Measurements from ENCODE around the gene LYRM2.

LYRM2 gene, protein sequence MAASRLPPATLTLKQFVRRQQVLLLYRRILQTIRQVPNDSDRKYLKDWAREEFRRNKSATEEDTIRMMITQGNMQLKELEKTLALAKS

DNA sequence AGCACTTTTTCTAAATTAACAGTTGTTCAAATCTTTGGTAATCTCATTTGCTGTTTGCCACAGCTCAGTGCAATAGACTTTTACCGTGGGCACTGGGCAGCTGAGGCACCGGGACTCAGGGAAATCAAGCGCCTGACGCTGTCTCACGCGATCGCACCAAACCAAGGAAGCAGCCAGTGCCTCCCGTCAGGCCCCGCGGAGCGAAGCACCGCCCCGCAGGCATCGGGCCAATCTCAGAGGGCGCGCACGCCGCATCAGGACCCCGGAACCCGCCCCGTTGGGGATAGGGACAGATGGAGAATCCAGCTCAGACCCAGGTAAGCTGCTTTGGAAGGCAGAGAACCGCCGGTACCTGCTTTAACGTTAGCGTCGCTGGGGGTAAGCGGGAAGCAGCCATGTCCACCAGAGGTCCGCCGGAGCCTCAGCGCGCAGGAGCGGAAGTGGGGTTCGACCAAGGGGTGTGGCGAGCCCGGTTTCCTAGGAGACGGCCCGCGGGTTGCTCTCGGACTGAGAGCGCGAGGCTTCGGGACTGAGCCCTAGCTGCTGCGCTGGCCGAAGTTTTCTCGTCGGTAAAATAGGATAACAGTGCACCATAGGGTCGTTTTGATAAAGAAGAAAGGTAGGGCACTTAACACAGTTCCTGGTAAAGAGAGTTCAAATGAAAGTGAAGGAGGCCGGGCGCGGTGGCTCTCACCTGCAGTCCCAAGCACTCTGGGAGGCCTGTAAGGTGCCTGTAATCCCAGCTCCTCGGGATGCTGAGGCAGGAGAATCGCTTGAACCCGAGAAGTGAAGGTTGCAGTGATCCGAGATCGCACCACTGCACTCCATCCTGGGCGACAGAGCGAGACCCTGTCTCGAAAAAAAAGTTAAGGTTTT lies at the start of gene LYRM2:
TSS of gene LYRM2 (minus strand) at position 428 of the 876 bp plus-strand sequence. CDS start at position 397, 31 bp downstream.
- DNase-seq (ENCODE audit: low read depth) = peak; percentile 68
- peak within 1 kb of the TSS; percentile 82 for H3K4me3 ChIP-seq (ENCODE audit: low read depth, low read length)
- TF ChIP-seq, protein P1, sequence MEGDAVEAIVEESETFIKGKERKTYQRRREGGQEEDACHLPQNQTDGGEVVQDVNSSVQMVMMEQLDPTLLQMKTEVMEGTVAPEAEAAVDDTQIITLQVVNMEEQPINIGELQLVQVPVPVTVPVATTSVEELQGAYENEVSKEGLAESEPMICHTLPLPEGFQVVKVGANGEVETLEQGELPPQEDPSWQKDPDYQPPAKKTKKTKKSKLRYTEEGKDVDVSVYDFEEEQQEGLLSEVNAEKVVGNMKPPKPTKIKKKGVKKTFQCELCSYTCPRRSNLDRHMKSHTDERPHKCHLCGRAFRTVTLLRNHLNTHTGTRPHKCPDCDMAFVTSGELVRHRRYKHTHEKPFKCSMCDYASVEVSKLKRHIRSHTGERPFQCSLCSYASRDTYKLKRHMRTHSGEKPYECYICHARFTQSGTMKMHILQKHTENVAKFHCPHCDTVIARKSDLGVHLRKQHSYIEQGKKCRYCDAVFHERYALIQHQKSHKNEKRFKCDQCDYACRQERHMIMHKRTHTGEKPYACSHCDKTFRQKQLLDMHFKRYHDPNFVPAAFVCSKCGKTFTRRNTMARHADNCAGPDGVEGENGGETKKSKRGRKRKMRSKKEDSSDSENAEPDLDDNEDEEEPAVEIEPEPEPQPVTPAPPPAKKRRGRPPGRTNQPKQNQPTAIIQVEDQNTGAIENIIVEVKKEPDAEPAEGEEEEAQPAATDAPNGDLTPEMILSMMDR (IDR thresholded peaks at IDR 0.05; ENCODE audit: low read depth, low read length, missing control alignments) = no peak

DNA sequence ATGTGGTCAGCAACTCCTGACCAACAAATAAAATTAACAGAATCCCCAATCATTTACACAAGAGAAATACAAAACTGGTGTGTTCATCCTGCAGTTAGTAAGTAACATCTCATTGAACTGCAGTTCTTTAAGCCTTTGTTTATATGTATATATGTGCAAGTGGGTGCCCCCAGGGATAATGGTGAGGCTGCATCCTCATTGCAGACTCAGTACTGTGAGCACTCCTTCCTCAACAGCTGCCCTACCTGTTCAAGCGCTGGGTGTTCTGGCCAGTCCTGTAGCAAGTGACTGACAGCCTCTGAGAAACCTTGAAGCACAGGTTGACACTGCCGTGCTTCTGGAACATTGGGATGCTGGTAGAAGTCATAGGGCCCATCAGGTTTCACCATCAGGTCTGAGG lies 49.8 kb upstream of the LYRM2 start:
- DNase-seq (ENCODE audit: low read depth) = no peak
- TF ChIP-seq, protein P1 (IDR thresholded peaks at IDR 0.05; ENCODE audit: low read depth, low read length, missing control alignments) = no peak
- no peak overlapping the region for H3K4me3 ChIP-seq (ENCODE audit: low read depth, low read length)

DNA sequence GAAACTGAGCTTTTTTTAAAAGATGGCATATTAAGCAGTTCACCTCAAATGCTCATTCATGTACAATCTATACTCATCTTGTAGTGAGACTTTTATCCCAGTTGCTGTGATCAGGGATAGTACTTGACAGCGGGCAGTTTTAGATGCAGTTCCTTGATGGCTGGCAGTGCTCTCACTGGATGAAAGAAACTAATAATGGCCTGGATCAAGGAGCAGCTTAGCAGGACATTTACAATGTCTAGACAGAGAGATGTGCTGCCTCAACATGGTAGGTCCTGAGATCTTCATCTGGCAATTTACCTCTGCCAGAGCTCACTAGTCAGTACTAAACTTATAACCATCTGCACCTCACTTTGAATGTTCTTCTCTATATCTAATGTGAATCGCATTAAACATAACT lies 46.8 kb upstream of the LYRM2 start:
- TF ChIP-seq, protein P1 (IDR thresholded peaks at IDR 0.05; ENCODE audit: low read depth, low read length, missing control alignments) = no peak
- H3K4me3 ChIP-seq (ENCODE audit: low read depth, low read length) = no peak overlapping the region
- DNase-seq (ENCODE audit: low read depth) = no peak

DNA sequence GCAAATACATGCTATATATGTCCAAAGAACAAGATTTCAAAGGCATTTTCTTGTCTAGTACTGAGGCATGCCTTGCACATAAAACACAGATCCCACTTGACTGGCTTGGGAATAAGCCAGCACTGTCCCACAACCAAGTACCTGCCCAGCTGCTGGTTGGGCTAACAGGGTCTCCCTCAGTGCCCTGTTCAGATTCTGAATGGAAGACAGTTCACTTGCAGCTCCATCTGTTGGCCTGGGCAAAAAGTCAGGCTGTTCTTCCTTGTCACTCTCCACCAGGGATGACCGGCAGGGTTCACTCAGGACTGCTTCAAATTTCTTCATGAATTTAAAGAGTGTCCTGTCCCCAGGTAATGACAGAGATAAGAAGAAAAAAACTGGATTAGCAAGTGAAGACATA lies 44.4 kb upstream of the LYRM2 start:
- H3K4me3 ChIP-seq (ENCODE audit: low read depth, low read length) = no peak overlapping the region
- DNase-seq (ENCODE audit: low read depth) = no peak
- TF ChIP-seq, protein P1 (IDR thresholded peaks at IDR 0.05; ENCODE audit: low read depth, low read length, missing control alignments) = no peak

DNA sequence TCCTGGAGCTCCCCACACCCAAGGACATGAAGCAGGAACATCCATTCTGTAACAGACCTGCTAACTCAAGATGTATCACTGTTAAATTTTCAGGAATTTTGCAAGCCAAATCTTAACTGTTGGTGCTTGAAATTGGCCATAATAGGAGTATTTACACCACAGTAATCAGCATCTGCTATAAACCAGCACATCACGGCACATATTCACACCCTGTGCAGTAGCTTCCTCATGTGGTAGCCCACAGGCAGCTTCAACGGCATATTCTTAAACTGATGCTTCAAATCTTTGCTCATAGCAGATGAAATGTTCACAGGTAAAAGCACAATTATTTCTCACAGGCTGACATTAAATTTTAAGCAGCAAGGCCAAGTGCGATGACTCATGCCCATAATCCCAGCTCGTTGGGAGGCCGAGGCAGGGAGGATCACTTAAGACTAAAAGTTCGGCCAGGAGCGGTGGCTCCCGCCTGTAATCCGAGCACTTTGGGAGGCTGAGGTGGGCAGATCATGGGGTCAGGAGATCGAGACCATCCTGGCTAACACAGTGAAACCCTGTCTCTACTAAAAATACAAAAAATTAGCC lies 43.5 kb upstream of the LYRM2 start:
- no peak overlapping the region for H3K4me3 ChIP-seq (ENCODE audit: low read depth, low read length)
- DNase-seq (ENCODE audit: low read depth) = no peak
- TF ChIP-seq, protein P1 (IDR thresholded peaks at IDR 0.05; ENCODE audit: low read depth, low read length, missing control alignments) = no peak

DNA sequence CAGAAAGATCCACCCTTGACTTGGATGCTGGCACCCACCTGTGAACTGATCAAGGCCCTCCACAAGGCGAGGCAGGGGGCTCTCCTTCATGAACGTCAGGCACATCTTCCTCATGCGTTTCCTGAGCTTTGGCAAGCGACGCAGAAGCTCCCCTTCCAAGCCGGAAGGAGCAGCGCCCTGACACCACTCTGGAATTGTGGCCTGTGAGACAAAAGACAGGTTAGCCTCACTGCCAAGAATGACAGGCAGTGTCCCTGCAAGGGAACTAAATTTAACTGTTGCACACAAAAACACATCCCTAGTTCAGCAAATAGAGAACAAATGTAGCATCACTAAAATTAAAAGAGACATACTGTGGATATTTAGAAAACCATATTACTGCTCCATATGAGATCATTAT lies 42.0 kb upstream of the LYRM2 start:
- no peak overlapping the region for H3K4me3 ChIP-seq (ENCODE audit: low read depth, low read length)
- TF ChIP-seq, protein P1 (IDR thresholded peaks at IDR 0.05; ENCODE audit: low read depth, low read length, missing control alignments) = no peak
- no peak for DNase-seq (ENCODE audit: low read depth)

Data from GM12864 (cell line).